GM12891 (cell line): ENCODE data around the gene MTURN.
A peak's percentile ranks its signal among the peaks of the same experiment; 100 is the strongest.

Experiments
- DNase-seq: peaks from one replicate; pipeline ENCODE4 v3.0.0; 2011; ENCODE audit warnings: low spot score; ENCODE audit not compliant: insufficient read length
- FAIRE-seq: peaks from 2 replicates; lab custom pipeline; 2011; peaks lifted over from hg19 to GRCh38; lab: Jason Lieb, UNC
- PAX5 ChIP-seq: IDR thresholded peaks from 2 replicates; pipeline ENCODE4 v1.6.1; 2011; ENCODE audit warnings: low read length, moderate library complexity, mild to moderate bottlenecking; ENCODE audit not compliant: insufficient read depth, severe bottlenecking
- POLR2A ChIP-seq: IDR thresholded peaks from 2 replicates; pipeline ENCODE4 v1.6.1; 2011; ENCODE audit warnings: low read depth, low read length, control low read depth
- POLR2AphosphoS5 ChIP-seq: IDR thresholded peaks from 2 replicates; pipeline ENCODE4 v1.6.1; 2011; ENCODE audit warnings: low read depth, low read length, control low read depth
- POU2F2 ChIP-seq: IDR thresholded peaks from 2 replicates; pipeline ENCODE4 v1.6.1; 2011; ENCODE audit warnings: low read depth, mild to moderate bottlenecking, control low read depth, low read length, moderate library complexity
- SPI1 ChIP-seq: IDR thresholded peaks from 2 replicates; pipeline ENCODE4 v1.6.1; 2011; ENCODE audit warnings: low read depth, low read length, control low read depth
- TAF1 ChIP-seq: IDR thresholded peaks from 2 replicates; pipeline ENCODE4 v1.6.1; 2011; ENCODE audit warnings: low read depth, low read length, control low read depth

The MTURN gene

GRCh38 chr7:30200591-30200990 lies 65.8 kb downstream of the MTURN start:
- no peak for TF ChIP-seq POLR2AphosphoS5
- no peak for TF ChIP-seq TAF1
- no peak for DNase-seq
- peak; percentile 88 for FAIRE-seq

GRCh38 chr7:30201161-30201666 lies 66.4 kb downstream of the MTURN start:
- DNase-seq (no peak), FAIRE-seq (peak; percentile 86)
- TF ChIP-seq POLR2A (no peak), POLR2AphosphoS5 (no peak), POU2F2 (no peak), SPI1 (peak; percentile 83)

- FAIRE-seq (peak; percentile 76), DNase-seq (no peak)
- TF ChIP-seq POU2F2 (no peak), SPI1 (no peak), PAX5 (no peak), POLR2AphosphoS5 (no peak), POLR2A (no peak), TAF1 (no peak)
These were observed 67.1 kb downstream of the MTURN start for GRCh38 chr7:30201921-30202320.

GRCh38 chr7:30202671-30203070 lies 67.9 kb downstream of the MTURN start:
- DNase-seq (no peak), FAIRE-seq (no peak)
- TF ChIP-seq POLR2A, result no peak
- TF ChIP-seq POLR2AphosphoS5, result no peak
- no peak for TF ChIP-seq SPI1
- TF ChIP-seq PAX5, result no peak
- TF ChIP-seq POU2F2, result no peak
- no peak for TF ChIP-seq TAF1

- no peak for FAIRE-seq
- DNase-seq, result no peak
- TF ChIP-seq TAF1, result no peak
These were observed 71.7 kb downstream of the MTURN start for GRCh38 chr7:30206491-30206890.

GRCh38 chr7:30206942-30207341 lies 72.2 kb downstream of the MTURN start:
- DNase-seq, result no peak
- FAIRE-seq, result no peak
- no peak for TF ChIP-seq TAF1

- DNase-seq, result no peak
These were observed 72.6 kb downstream of the MTURN start for GRCh38 chr7:30207376-30207775.

GRCh38 chr7:30209951-30210350 lies 75.2 kb downstream of the MTURN start:
- no peak for DNase-seq
- no peak for TF ChIP-seq PAX5
- no peak for TF ChIP-seq POU2F2
- no peak for TF ChIP-seq POLR2AphosphoS5
- TF ChIP-seq POLR2A, result no peak
- TF ChIP-seq SPI1, result no peak
- TF ChIP-seq TAF1, result no peak
- no peak for FAIRE-seq

More at GRCh38 chr7:30207376-30207775, 72.6 kb downstream of the MTURN start:
- no peak for TF ChIP-seq PAX5
- no peak for FAIRE-seq
